AG10803 (cell line): Measurements from ENCODE around the gene TRIM38.
"Not testable (repeated sequence)": the region's sequence is repeated elsewhere in the genome, so short reads cannot be mapped to it uniquely, and the experiment has no call there.

ENCODE experiments used
- DNase-seq: peaks from one replicate; pipeline ENCODE4 v3.0.0; 2010; ENCODE audit warnings: low read depth
- H3K4me3 ChIP-seq: 2 replicates; pipeline ENCODE4 v1.5.1; 2011; ENCODE audit warnings: mild to moderate bottlenecking, low read length, control low read depth
- CTCF ChIP-seq: conservative IDR thresholded peaks from 2 replicates; pipeline ENCODE4 v1.5.1; 2011; ENCODE audit warnings: mild to moderate bottlenecking, low read length, control low read depth, inconsistent platforms

The TRIM38 gene

GRCh38 chr6:25921525-25922203, 40.9 kb upstream of the TRIM38 start:
- no peak for TF ChIP-seq CTCF
- no peak for DNase-seq
- H3K4me3 ChIP-seq = no peak overlapping the region

- no peak for TF ChIP-seq CTCF
- H3K4me3 ChIP-seq = no peak overlapping the region
- DNase-seq = peak; percentile 57
These were observed 40.3 kb upstream of the TRIM38 start for GRCh38 chr6:25922301-25922700.

GRCh38 chr6:25925876-25926275, 36.7 kb upstream of the TRIM38 start:
- no peak for DNase-seq
- H3K4me3 ChIP-seq = no peak overlapping the region
- TF ChIP-seq CTCF = no peak

- H3K4me3 ChIP-seq = no peak overlapping the region
- DNase-seq = no peak
- TF ChIP-seq CTCF = no peak
These were observed 35.4 kb upstream of the TRIM38 start for GRCh38 chr6:25927178-25927577.

- H3K4me3 ChIP-seq = no peak overlapping the region
- TF ChIP-seq CTCF = no peak
- DNase-seq = peak; percentile 22
These were observed 34.8 kb upstream of the TRIM38 start for GRCh38 chr6:25927756-25928216.

GRCh38 chr6:25928562-25929324, 33.9 kb upstream of the TRIM38 start:
- DNase-seq = no peak
- TF ChIP-seq CTCF = no peak
- H3K4me3 ChIP-seq = no peak overlapping the region

GRCh38 chr6:25929785-25930184, 32.8 kb upstream of the TRIM38 start:
- H3K4me3 ChIP-seq, DNase-seq: not testable (repeated sequence)
